Iris pigment epithelial cell (primary cell): ENCODE results near the gene LONP1.
A peak's percentile ranks its signal among the peaks of the same experiment; 100 is the strongest.
"Not testable (repeated sequence)": the region's sequence is repeated elsewhere in the genome, so short reads cannot be mapped to it uniquely, and the experiment has no call there.

Experiments used
- DNase-seq: peaks from one replicate; pipeline ENCODE4 v3.0.0-alpha.2; 2011; ENCODE audit warnings: low read depth

The LONP1 gene

GRCh38 chr19:5692723-5693194 lies 27.2 kb downstream of the LONP1 start:
- DNase-seq = no peak

- DNase-seq = no peak
Measured at GRCh38 chr19:5691822-5692722, 27.9 kb downstream of the LONP1 start.

- peak; percentile 55 for DNase-seq
Measured at GRCh38 chr19:5690955-5691821, 28.8 kb downstream of the LONP1 start.

GRCh38 chr19:5690125-5690954 lies 29.6 kb downstream of the LONP1 start, which contains the start of gene RPL36:
Gene RPL36 (plus strand): TSS chr19:5690295. CDS start chr19:5690508, 213 bp downstream.
- peak; percentile 94 for DNase-seq

- DNase-seq = not testable (repeated sequence)
Measured at GRCh38 chr19:5688262-5688881, 31.6 kb downstream of the LONP1 start.

- no peak for DNase-seq
Measured at GRCh38 chr19:5687360-5688198, 32.4 kb downstream of the LONP1 start.

GRCh38 chr19:5686647-5687359 lies 33.1 kb downstream of the LONP1 start:
- DNase-seq = peak; percentile 89

- DNase-seq = no peak
Measured at GRCh38 chr19:5686326-5686646, 33.7 kb downstream of the LONP1 start.

GRCh38 chr19:5684694-5685430 lies 35.1 kb downstream of the LONP1 start:
- DNase-seq = no peak

GRCh38 chr19:5683177-5683886 lies 36.6 kb downstream of the LONP1 start:
- no peak for DNase-seq

GRCh38 chr19:5682107-5682482 lies 37.9 kb downstream of the LONP1 start:
- no peak for DNase-seq

GRCh38 chr19:5681391-5682106 lies 38.4 kb downstream of the LONP1 start:
- DNase-seq = no peak

GRCh38 chr19:5680437-5681368 lies 39.2 kb downstream of the LONP1 start, which contains the start of the genes HSD11B1L and MICOS13:
Gene HSD11B1L (plus strand): TSS chr19:5681027. CDS start chr19:5684833, 3,806 bp downstream.
Gene MICOS13 (minus strand): TSS chr19:5680516. CDS start chr19:5680486, 30 bp downstream.
- peak; percentile 99 for DNase-seq

GRCh38 chr19:5680084-5680436 lies 39.9 kb downstream of the LONP1 start:
- DNase-seq = peak; percentile 31

- no peak for DNase-seq
Measured at GRCh38 chr19:5679289-5680083, 40.5 kb downstream of the LONP1 start.
